IMR-90 (cell line): ENCODE results near the gene MYO3B. TPM values are rescaled to one million over a fixed set of nuclear protein-coding genes. Genes with fewer than 3 reads are reported as not detected.

Source experiments
- ATAC-seq: fragments of 200-7000 bp; cut with Tn5 transposase; 2 replicates; pipeline ENCODE4 v1.9.1; 2020; ENCODE audit warnings: low read depth, mild to moderate bottlenecking, moderate library complexity
- BruUV-seq: library from RNA; stranded (reverse); fragments of 400-500 nt; replicated peaks from 2 replicates; lab custom pipeline; 2021; lab: Mats Ljungman, UMichigan
- CTCF ChIA-PET: fragments of 300-600 bp; formaldehyde crosslinking; extraction: SDS; loops from one replicate; lab custom pipeline; 2021; ENCODE audit warnings: antibody characterized with exemption; lab: Yijun Ruan, JAX
- POLR2A ChIA-PET: fragments of 300-600 bp; sonication (Branson Sonifier 250); formaldehyde crosslinking; loops from one replicate; lab custom pipeline; 2022; ENCODE audit warnings: antibody characterized with exemption; ENCODE audit not compliant: unreplicated experiment; lab: Charles Lee
- DNase-seq: peaks from one replicate; pipeline ENCODE4 v3.0.0; 2013
- H2AFZ ChIP-seq: replicated peaks from 2 replicates; pipeline ENCODE3; 2013; ENCODE audit warnings: low read length, mild to moderate bottlenecking; ENCODE audit not compliant: poor library complexity
- H2AK5ac ChIP-seq: 2 replicates; pipeline ENCODE4 v1.6.1; 2013; ENCODE audit warnings: low read depth, low read length, inconsistent platforms
- H2AK9ac ChIP-seq: replicated peaks from 2 replicates; pipeline ENCODE3; 2013; ENCODE audit warnings: mild to moderate bottlenecking, low read depth, low read length, moderate library complexity; ENCODE audit not compliant: poor library complexity
- H2BK120ac ChIP-seq: 2 replicates; pipeline ENCODE4 v1.6.1; 2013; ENCODE audit warnings: low read depth, low read length, inconsistent platforms
- H2BK15ac ChIP-seq: 3 replicates; pipeline ENCODE4 v1.6.1; 2013; ENCODE audit warnings: low read depth, low read length, inconsistent platforms
- H2BK20ac ChIP-seq: 2 replicates; pipeline ENCODE4 v1.6.1; 2013; ENCODE audit warnings: low read depth, mild to moderate bottlenecking, inconsistent platforms, low read length, moderate library complexity
- H2BK5ac ChIP-seq: 2 replicates; pipeline ENCODE4 v1.6.1; 2013; ENCODE audit warnings: mild to moderate bottlenecking, low read depth, low read length, inconsistent platforms; ENCODE audit not compliant: poor library complexity, severe bottlenecking
- H3K14ac ChIP-seq: replicated peaks from 2 replicates; pipeline ENCODE4 v1.6.1; 2013; ENCODE audit warnings: low read depth, low read length, inconsistent platforms
- H3K18ac ChIP-seq: 2 replicates; pipeline ENCODE4 v1.6.1; 2013; ENCODE audit warnings: low read depth, low read length, control low read depth
- H3K23ac ChIP-seq: 2 replicates; pipeline ENCODE4 v1.6.1; 2013; ENCODE audit warnings: low read depth, low read length, inconsistent platforms
- H3K27ac ChIP-seq: 2 replicates; pipeline ENCODE4 v1.5.1; 2013; ENCODE audit warnings: mild to moderate bottlenecking, control low read depth, low read length; ENCODE audit not compliant: insufficient read depth
- H3K27me3 ChIP-seq: 2 replicates; pipeline ENCODE4 v1.6.1; 2013; ENCODE audit warnings: low read length; ENCODE audit not compliant: control insufficient read depth, insufficient read depth
- H3K36me3 ChIP-seq: 2 replicates; pipeline ENCODE4 v1.6.1; 2013; ENCODE audit warnings: low read length, mixed read lengths; ENCODE audit not compliant: control insufficient read depth, insufficient read depth
- H3K4ac ChIP-seq: 2 replicates; pipeline ENCODE4 v1.6.1; 2013; ENCODE audit warnings: low read depth, low read length, inconsistent platforms
- H3K4me1 ChIP-seq: 2 replicates; pipeline ENCODE4 v1.6.1; 2013; ENCODE audit warnings: low read length, mixed read lengths; ENCODE audit not compliant: control insufficient read depth, insufficient read depth
- H3K4me2 ChIP-seq: 2 replicates; pipeline ENCODE4 v1.6.1; 2013; ENCODE audit warnings: low read depth, mild to moderate bottlenecking, control low read depth, low read length, moderate library complexity
- H3K4me3 ChIP-seq: 2 replicates; pipeline ENCODE4 v1.5.1; 2013; ENCODE audit warnings: low read depth, mild to moderate bottlenecking, control low read depth, low read length, moderate library complexity; ENCODE audit not compliant: insufficient read depth
- H3K56ac ChIP-seq: 2 replicates; pipeline ENCODE4 v1.6.1; 2013; ENCODE audit warnings: low read length, inconsistent platforms; ENCODE audit not compliant: insufficient read depth; ENCODE audit errors: extremely low read depth
- H3K79me1 ChIP-seq, 2 experiments: 2 replicates each; pipeline ENCODE4 v1.6.1; 2013; ENCODE audit warnings: low read length in 2 of 2, inconsistent platforms in 1 of 2, low read depth in 1 of 2
- H3K9ac ChIP-seq: 2 replicates; pipeline ENCODE4 v1.6.1; 2013; ENCODE audit warnings: low read depth, low read length, control low read depth
- H3K9me1 ChIP-seq: 2 replicates; pipeline ENCODE4 v1.6.1; 2013; ENCODE audit warnings: low read length, inconsistent platforms; ENCODE audit not compliant: insufficient read depth
- H3K9me3 ChIP-seq: 2 replicates; pipeline ENCODE4 v1.6.1; 2013; ENCODE audit warnings: low read length; ENCODE audit not compliant: control insufficient read depth, insufficient read depth
- H4K20me1 ChIP-seq: 2 replicates; pipeline ENCODE4 v1.6.1; 2013; ENCODE audit warnings: low read length, inconsistent platforms; ENCODE audit not compliant: insufficient read depth
- H4K5ac ChIP-seq: 2 replicates; pipeline ENCODE4 v1.6.1; 2013; ENCODE audit warnings: mild to moderate bottlenecking, low read depth, low read length, control low read depth
- H4K8ac ChIP-seq, 2 experiments: 2 replicates each; pipeline ENCODE4 v1.6.1; 2013; ENCODE audit warnings: low read depth in 2 of 2, low read length in 2 of 2, control low read depth in 1 of 2, inconsistent platforms in 1 of 2
- H4K91ac ChIP-seq: 2 replicates; pipeline ENCODE4 v1.6.1; 2013; ENCODE audit warnings: low read depth, low read length, inconsistent platforms; ENCODE audit not compliant: insufficient read depth
- BHLHE40 ChIP-seq: fragments of 150-350 bp; IDR thresholded peaks from 2 replicates; pipeline ENCODE4 v1.6.1; 2016; ENCODE audit warnings: mild to moderate bottlenecking, low read depth, low read length
- CEBPB ChIP-seq: IDR thresholded peaks from 2 replicates; pipeline ENCODE4 v1.6.1; 2012; ENCODE audit warnings: low read depth, low read length, improper control_type of control experiment
- CHD1 ChIP-seq: IDR thresholded peaks from 2 replicates; pipeline ENCODE4 v1.6.1; 2012; ENCODE audit warnings: low read depth, low read length, improper control_type of control experiment
- ELK1 ChIP-seq: fragments of 150-350 bp; IDR thresholded peaks from 2 replicates; pipeline ENCODE4 v1.6.1; 2016; ENCODE audit warnings: low read depth, mild to moderate bottlenecking, low read length, moderate library complexity, borderline replicate concordance
- FOS ChIP-seq: fragments of 150-350 bp; IDR thresholded peaks from 2 replicates; pipeline ENCODE4 v1.6.1; 2016; ENCODE audit warnings: low read depth, low read length
- MAFK ChIP-seq: IDR thresholded peaks from 2 replicates; pipeline ENCODE4 v1.6.1; 2012; ENCODE audit warnings: low read depth, low read length, improper control_type of control experiment
- MAZ ChIP-seq: IDR thresholded peaks from 2 replicates; pipeline ENCODE4 v1.6.1; 2012; ENCODE audit warnings: low read depth, mild to moderate bottlenecking, low read length, improper control_type of control experiment, moderate library complexity, borderline replicate concordance
- MXI1 ChIP-seq: IDR thresholded peaks from 2 replicates; pipeline ENCODE4 v1.6.1; 2012; ENCODE audit warnings: low read depth, mild to moderate bottlenecking, low read length, moderate library complexity, borderline replicate concordance
- NFE2L2 ChIP-seq: fragments of 150-350 bp; IDR thresholded peaks from 2 replicates; pipeline ENCODE4 v1.6.1; 2016; ENCODE audit warnings: low read depth, mild to moderate bottlenecking, low read length
- POLR2A ChIP-seq: IDR thresholded peaks from 2 replicates; pipeline ENCODE4 v1.6.1; 2012; ENCODE audit warnings: mild to moderate bottlenecking, low read depth, low read length
- RAD21 ChIP-seq: IDR thresholded peaks from 2 replicates; pipeline ENCODE4 v1.6.1; 2012; ENCODE audit warnings: low read length, improper control_type of control experiment
- RCOR1 ChIP-seq: IDR thresholded peaks from 2 replicates; pipeline ENCODE4 v1.6.1; 2012; ENCODE audit warnings: mild to moderate bottlenecking, low read length, improper control_type of control experiment; ENCODE audit not compliant: insufficient replicate concordance
- RFX5 ChIP-seq: IDR thresholded peaks from 2 replicates; pipeline ENCODE4 v1.8.0; 2012; ENCODE audit warnings: low read depth, mild to moderate bottlenecking, low read length, moderate library complexity
- SMC3 ChIP-seq: fragments of 150-350 bp; IDR thresholded peaks from 2 replicates; pipeline ENCODE4 v1.6.1; 2016; ENCODE audit warnings: low read depth, mild to moderate bottlenecking, antibody characterized with exemption, low read length, moderate library complexity
- USF2 ChIP-seq: fragments of 150-350 bp; IDR thresholded peaks from 2 replicates; pipeline ENCODE4 v1.6.1; 2017; ENCODE audit warnings: mild to moderate bottlenecking, antibody characterized with exemption, low read length, low read depth
- WGBS, 2 experiments: methylation state at CpG; one replicate each; pipeline versions ENCODE4 v1.1.5 to v1.1.7; 2013; ENCODE audit warnings: missing lambda C conversion rate in 2 of 2; ENCODE audit not compliant: insufficient read length in 1 of 2; ENCODE audit errors: extremely low coverage in 2 of 2; 5-methylcytosine and 5-hydroxymethylcytosine counted together
- dilution Hi-C: fragments of 300-500 bp; cut with HindIII; formaldehyde crosslinking; loops from one replicate; pipeline ENCODE4 v1.14.3; 2018; ENCODE audit warnings: low sequenced_read_pairs; ENCODE audit not compliant: unreplicated experiment
- in situ Hi-C: fragments of 300-500 bp; cut with MboI; formaldehyde crosslinking; loops from 3 replicates; pipeline ENCODE4 v1.14.3; 2019; ENCODE audit warnings: low sequenced_read_pairs, inconsistent platforms, mixed read lengths
- intact Hi-C: fragments of 100-400 bp; cut with micrococcal nuclease; formaldehyde crosslinking; loops from 2 replicates; pipeline ENCODE4 v1.10.0; 2022
- polyA plus RNA-seq, 3 experiments: library from polyadenylated mRNA; depleted of rRNA; stranded (reverse); fragments of >200 nt; gene quantifications; 2 replicates each; pipeline ENCODE4 v1.2.3, GENCODE V29; 2012; ENCODE audit warnings: low replicate concordance in 1 of 3
- total RNA-seq: library from RNA; depleted of rRNA; stranded (reverse); fragments of >200 nt; gene quantifications from 2 replicates; pipeline ENCODE4 v1.2.3, GENCODE V29; 2012
- TF ChIP-seq, protein P1 (sequence below): conservative IDR thresholded peaks from 2 replicates; pipeline ENCODE4 v1.5.1; 2012; ENCODE audit warnings: mild to moderate bottlenecking, low read depth, low read length, improper control_type of control experiment

MYO3B gene
- total and polyA plus RNA-seq, 2 of the 4 experiments (the other 2 are of a cell fraction), result 0.02 TPM; not detected in 1

DNA sequence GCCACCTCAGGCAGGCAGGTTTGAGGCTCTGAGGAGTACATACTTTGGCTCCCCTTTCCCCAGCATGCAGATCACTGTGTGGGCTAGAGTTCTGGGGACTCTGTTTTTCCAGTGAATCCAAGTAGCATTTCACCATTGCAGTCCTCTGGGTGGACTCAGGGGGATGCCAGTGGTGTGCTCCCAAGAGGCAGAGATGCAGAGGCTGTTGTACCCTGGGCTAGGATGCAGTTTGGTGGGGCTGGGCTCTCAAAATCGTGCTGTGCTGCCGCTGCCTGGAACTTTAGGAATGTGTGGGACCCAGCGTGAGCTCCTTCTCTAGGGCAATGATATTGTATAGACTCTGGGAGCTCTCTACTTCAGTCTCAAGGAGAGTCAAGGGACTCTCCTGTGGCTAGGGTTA, 104.9 kb downstream of the MYO3B start:
- dilution Hi-C loops (no loop called here), in situ Hi-C loops (no loop called here), intact Hi-C loops (no loop called here)
- H4K20me1 ChIP-seq, result no peaks in the 10 kb centered on the region
- no peak overlapping the region for H2AK9ac ChIP-seq
- H3K23ac ChIP-seq, result no peak overlapping the region
- H3K79me1 ChIP-seq, result no peaks in the 10 kb centered on the region
- ATAC-seq (no peak), DNase-seq (no peak)
- no peak overlapping the region for H3K18ac ChIP-seq
- H2BK20ac ChIP-seq, result no peak overlapping the region
- H3K4ac ChIP-seq, result no peak overlapping the region
- H3K36me3 ChIP-seq, result no peaks in the 10 kb centered on the region
- ChIA-PET CTCF (interaction anchor here (1.2 kb wide), 1 partner anchor 9 kb away, joined by 3 read pairs; no protein-coding TSS in a partner anchor), POLR2A (no interaction called here)
- TF ChIP-seq CEBPB (no peak), USF2 (no peak), RAD21 (no peak), CHD1 (no peak), FOS (no peak), RFX5 (no peak), NFE2L2 (no peak), MAFK (no peak), POLR2A (no peak), SMC3 (no peak), RCOR1 (no peak), BHLHE40 (no peak), ELK1 (no peak), MAZ (no peak), MXI1 (no peak)
- TF ChIP-seq, protein P1, sequence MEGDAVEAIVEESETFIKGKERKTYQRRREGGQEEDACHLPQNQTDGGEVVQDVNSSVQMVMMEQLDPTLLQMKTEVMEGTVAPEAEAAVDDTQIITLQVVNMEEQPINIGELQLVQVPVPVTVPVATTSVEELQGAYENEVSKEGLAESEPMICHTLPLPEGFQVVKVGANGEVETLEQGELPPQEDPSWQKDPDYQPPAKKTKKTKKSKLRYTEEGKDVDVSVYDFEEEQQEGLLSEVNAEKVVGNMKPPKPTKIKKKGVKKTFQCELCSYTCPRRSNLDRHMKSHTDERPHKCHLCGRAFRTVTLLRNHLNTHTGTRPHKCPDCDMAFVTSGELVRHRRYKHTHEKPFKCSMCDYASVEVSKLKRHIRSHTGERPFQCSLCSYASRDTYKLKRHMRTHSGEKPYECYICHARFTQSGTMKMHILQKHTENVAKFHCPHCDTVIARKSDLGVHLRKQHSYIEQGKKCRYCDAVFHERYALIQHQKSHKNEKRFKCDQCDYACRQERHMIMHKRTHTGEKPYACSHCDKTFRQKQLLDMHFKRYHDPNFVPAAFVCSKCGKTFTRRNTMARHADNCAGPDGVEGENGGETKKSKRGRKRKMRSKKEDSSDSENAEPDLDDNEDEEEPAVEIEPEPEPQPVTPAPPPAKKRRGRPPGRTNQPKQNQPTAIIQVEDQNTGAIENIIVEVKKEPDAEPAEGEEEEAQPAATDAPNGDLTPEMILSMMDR, result no peak
- no peak overlapping the region for H3K9ac ChIP-seq
- H3K4me1 ChIP-seq, result no peaks in the 10 kb centered on the region
- H2AK5ac ChIP-seq, result no peak overlapping the region
- H3K56ac ChIP-seq, result no peak overlapping the region
- H3K9me1 ChIP-seq, result no peaks in the 10 kb centered on the region
- H4K8ac ChIP-seq, result no peak overlapping the region
- H2BK15ac ChIP-seq, result no peak overlapping the region
- H3K27me3 ChIP-seq, result no peaks in the 10 kb centered on the region
- H3K9me3 ChIP-seq, result no peaks in the 10 kb centered on the region
- no peak overlapping the region for H3K4me2 ChIP-seq
- BruUV-seq, result no TSS peak
- H2AFZ ChIP-seq, result no peak overlapping the region
- no peak overlapping the region for H2BK5ac ChIP-seq
- no peak overlapping the region for H4K5ac ChIP-seq
- H3K14ac ChIP-seq, result no peak overlapping the region
- H3K4me3 ChIP-seq, result no peak overlapping the region
- 0% methylated on average over 2 of the region's 3 CpGs; no CpG with 5 or more reads in 1 of the 2 experiments for WGBS, 2 experiments
- H2BK120ac ChIP-seq, result no peak overlapping the region
- no peak overlapping the region for H4K91ac ChIP-seq
- H3K27ac ChIP-seq, result no peak overlapping the region
